Activated CD8-positive, alpha-beta memory T cell treated with anti-CD3 and anti-CD28 coated beads, Interleukin-2, amount 50 U/mL, for 1 hour (primary cell): ENCODE data around the gene APOC3.
"Not testable (repeated sequence)": the region's sequence is repeated elsewhere in the genome, so short reads cannot be mapped to it uniquely, and the experiment has no call there.

Source experiments
- DNase-seq: peaks from one replicate; pipeline ENCODE4 v3.0.0-alpha.2; 2020; ENCODE audit errors: extremely low read depth

Gene APOC3

GRCh38 chr11:116829525-116830183 lies at the start of gene APOC3:
APOC3 (plus strand) TSS chr11:116829907; CDS start chr11:116830583, 676 bp downstream.
- no peak for DNase-seq

DNA sequence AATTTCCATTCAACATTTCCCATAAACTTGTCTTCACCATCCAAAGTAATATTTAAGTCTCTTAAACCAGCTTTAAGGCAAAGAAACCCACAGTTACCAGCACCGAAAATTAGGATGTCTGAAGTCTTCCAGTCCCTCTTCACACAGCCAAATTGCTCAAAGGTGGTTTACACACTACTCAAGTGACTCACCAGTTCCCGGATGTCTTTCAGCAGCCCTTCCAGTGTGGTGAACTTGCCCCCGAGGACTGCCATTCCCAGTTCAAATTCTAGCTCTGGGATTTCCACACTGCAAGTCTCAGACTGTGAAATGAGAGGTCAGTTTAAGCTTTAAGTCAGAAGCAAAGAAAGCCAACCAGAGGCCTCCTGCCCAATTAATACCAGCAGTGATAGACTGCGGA lies 47.0 kb upstream of the APOC3 start:
- no peak for DNase-seq

- DNase-seq, result no peak
Observed at GRCh38 chr11:116786326-116786725, 43.4 kb upstream of the APOC3 start.

DNA sequence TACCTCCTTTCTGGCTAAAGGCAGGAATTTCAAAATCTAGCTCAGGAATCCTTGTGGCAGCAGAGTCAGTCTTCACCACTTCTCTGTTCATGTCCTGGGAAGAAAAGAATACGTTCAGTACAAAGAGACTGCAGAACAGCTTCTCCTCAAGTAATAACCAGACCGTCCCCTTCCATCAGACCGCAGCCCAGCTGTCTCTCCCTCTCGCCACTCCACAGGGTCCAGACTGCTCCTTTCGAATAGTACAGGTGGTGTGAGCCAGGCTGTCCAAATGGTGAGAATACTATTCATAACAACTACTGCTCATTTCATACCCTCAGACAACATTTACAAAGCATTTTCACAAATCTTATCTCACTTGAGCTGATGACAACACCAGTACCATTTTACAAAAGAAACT lies 42.7 kb upstream of the APOC3 start:
- no peak for DNase-seq

GRCh38 chr11:116787436-116787785 lies 42.3 kb upstream of the APOC3 start:
- no peak for DNase-seq

DNA sequence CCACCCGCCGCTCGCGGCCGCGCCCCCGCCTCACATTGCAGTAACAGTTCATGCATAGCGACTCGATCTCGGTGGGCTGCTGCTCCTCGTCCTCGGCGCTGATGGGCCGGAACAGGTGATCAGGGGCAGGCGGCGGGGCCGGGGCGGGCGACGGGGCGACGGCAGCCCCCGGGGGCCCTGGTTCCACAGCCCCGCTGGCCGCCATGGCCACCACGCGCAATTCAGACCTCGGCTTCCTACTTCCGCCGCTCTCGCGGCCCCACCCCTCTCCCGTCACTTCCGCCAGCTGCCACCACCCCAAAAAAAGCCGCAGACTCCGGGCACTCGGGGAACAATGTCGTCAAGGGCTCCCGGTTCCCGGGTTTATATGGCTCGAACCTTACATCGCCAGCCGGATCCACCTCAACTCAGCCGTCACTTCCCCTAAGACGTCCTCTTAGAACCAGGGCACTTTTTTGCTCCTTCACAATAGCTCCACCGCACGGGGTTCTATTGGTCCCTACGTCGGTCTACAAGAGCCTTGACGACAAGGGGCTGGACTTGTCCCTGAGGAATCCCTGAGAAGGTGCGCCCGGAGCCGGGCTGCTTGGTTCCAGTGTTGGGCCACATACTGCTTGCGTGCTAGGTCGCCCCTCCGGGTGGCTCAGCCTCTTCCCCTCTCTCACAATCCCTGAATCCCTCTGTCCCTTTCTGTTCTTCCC lies 41.8 kb upstream of the APOC3 start, which contains the start of gene ZPR1:
Gene ZPR1, minus strand, starts transcription at position 238 of the 701 bp plus-strand sequence. Its CDS starts 33 bp downstream, at position 205.
- peak; percentile 65 for DNase-seq

GRCh38 chr11:116788534-116788933 lies 41.2 kb upstream of the APOC3 start:
- DNase-seq, result no peak

- no peak for DNase-seq
Observed at GRCh38 chr11:116788975-116789374, 40.7 kb upstream of the APOC3 start.

DNA sequence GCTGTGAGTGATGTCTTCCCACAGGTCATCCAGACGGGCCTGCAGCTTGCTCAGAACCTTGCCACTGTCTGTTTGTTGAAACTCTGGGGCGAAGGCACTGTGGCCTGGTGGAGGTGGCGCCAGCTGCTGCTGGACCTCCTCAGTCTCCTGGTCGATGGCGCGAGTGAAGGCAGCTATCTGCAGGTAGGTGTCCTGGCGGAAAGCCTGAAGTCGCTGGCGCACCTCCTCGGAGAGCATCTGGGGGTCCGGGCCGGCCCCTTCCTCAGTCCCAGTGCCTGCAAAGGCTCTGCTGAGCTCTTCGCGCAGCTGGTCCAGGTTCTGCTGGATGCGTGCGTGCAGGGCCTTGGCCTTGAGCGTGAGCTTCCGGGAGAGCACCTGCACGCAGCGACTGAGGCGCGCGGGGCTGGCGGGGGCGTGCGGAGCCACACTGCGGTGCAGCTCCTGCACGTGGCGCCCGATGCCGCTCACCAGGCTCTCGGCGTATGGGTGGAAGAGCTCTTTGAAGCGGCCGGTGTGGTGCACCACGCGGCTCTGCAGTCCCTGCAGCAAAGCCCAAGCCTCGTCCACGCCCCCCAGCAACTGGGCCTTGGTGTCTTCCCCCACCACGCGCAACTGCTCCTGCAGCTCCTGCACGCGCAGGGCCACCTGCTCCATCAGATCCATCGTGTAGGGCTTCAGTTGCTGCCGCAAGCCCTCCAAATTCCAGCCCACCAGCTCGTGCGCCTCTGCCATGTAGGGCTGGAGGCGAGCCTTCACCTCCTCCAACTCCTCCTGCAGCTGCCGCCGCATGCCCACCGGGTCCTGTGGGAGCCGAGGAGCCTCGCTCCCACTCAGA lies 39.3 kb upstream of the APOC3 start:
- DNase-seq, result no peak

GRCh38 chr11:116791002-116791812 lies 38.5 kb upstream of the APOC3 start:
- DNase-seq, result peak; percentile 35

DNA sequence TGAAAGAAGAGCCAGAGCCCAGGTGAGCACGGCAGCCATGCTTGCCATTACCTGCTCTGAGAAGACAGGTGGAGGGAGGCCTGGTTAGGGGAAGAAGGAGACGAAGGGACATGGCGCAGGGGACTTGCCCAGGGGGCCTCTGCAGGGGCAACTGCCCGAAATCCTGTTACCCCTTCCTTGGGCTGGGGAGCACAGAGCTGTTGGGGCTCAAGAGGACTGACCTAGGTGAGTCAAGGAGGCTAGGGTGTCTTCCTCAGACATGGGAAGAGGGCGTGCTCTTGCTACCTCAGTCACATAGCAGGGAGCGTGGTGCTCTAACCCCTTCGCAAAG lies 37.9 kb upstream of the APOC3 start, which contains the start of gene APOA5:
Gene APOA5, minus strand, starts transcription at position 67 of the 331 bp plus-strand sequence. Its CDS starts 19 bp downstream, at position 48.
- no peak for DNase-seq

DNA sequence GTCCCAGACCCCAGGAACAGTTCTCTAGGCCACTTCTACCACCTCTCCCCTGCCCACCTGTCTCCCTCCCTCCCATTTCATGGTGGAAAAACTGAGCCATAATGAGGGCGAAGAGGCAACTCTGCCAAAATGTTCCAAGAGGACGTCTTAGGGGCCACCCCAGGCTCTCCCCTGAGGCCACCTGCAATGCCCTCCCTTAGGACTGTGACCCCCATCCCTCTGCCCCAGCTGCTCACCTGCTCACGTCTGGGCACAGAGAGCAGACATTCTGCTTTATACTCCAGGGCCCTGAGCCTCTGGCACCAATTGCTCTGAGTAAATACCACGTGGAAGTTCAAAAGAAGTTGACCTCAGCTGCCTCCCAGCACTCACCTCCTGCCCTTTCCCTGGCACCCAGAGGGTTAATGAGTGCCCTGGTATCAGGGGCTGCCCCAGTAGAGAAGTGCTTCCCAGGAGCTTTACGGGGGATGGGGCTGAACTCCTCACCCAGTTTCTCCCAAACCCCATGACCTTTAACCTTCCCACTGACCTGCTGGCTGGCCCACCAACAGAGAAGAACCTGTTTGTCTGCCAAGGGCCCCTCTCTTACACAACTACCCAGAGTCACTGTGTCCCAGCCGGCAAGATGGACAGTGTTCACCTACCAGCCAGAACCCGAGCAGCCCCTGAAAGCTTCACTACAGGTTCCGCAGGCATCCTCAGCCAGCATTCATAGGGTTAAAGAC lies 37.4 kb upstream of the APOC3 start:
- no peak for DNase-seq

DNA sequence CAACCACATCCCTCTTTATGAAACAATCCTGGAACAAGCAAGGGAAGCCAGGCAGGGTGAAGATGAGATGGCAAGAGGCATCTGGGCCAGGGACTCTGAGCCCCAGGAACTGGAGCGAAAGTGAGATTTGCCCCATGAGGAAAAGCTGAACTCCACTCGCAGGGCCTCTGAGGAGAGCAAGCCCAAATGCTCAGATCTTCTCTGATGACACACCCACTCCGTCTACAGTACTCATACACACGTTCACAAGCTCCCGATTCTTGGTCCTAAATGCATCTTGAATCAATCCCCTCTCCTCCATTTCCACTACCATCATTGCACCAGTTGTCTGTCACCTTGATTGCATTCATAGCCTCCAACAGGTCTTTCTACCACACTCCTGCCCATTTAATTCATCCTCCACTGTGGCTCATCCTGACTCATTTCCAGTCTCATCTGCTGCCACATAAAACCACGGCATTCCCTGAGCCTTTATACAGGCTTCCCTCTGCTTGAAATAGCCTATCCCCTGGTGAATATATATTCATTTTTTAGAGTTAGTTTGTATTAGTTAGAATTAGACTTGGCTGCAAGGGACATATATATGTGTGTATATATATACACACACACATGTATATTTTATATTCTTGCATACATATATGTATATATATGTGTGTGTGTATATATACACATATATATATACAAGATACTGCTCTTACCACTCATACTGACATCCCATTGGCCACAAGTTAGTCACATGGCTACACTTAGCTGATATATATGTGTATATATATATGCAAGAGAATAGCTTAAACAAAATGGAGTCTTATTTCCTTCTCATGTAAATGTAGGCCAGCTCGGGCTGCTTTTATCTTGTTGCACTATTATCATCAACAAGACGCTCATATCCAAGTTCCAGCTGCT lies 36.6 kb upstream of the APOC3 start:
- no peak for DNase-seq

DNA sequence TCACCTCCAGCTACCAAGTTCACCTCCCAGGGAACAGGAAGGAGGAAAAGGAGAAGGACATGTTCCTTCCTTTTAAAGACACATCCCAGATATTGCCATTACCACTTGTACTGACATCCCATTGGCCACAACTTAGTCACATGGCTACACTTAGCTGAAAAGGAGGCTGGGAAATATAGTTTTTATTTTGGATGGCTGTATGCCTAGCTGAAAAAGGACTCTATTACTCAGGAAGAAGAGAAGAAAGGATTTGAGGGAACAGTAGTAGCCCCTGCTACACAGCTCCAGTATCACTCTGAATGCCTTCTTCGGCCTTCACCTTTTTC lies 36.0 kb upstream of the APOC3 start:
- DNase-seq, result no peak

DNA sequence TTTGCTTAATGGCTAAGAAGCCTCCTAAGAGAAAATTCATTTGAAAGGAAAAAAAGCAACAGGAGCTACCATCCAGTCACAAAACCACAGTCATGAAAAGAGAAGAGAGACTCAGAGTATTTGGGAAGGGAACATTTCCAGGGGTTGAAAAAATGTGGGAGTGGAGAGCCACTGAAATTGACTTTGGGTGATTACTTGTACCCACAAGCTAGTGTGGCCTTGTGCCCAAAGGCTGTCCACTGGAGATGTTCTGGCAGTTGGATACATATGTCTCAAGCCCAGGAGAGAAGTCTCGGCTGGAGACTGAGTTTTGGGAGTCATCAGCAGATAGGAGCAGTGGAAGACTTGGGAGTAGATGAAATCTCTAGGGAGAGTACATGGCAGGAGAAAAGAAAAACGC lies 34.9 kb upstream of the APOC3 start:
- DNase-seq, result no peak

- no peak for DNase-seq
Observed at GRCh38 chr11:116796548-116796947, 33.2 kb upstream of the APOC3 start.

GRCh38 chr11:116797816-116798215 lies 31.9 kb upstream of the APOC3 start:
- DNase-seq, result no peak

GRCh38 chr11:116798368-116798767 lies 31.3 kb upstream of the APOC3 start:
- no peak for DNase-seq

DNA sequence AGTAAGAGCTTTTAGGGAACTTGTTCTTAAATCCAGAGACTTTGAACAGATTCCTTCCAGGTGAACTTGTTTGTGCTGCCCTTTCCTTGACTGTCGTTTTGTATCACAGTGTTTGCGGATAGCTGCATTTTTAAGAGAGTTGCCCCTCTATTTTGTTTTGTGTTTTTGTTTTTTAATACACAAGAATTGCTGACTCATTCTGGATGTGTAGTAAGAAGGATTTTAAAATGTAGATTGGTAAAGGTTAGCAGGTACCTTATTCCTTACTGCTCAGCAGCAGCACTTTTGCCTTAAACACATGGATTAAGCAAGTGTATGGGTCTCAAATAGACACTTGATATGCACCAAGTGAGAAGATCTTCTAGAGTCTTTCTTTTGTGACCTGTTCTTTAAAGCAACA lies 29.1 kb upstream of the APOC3 start:
- no peak for DNase-seq

DNA sequence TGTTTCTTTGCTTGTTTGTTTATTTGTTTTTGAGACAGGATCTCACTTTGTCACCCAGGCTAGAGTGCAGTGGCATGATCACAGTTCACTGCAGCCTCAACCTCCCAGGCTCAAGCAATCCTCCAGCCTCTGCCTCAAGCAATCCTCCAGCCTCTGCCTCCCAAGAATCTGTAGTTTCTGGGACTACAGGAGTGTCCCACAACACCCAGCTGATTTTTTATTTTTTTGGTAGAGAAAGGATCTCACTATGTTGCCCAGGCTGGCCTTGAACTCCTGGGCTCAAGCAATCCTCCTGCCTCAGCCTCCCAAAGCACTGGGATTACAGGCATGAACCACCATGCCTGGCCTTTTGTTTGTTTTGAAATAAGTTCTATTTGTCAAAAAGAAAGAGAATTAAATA lies 28.0 kb upstream of the APOC3 start:
- not testable (repeated sequence) for DNase-seq
